Measurements from ENCODE around the gene LRRC19.

LRRC19 gene, protein sequence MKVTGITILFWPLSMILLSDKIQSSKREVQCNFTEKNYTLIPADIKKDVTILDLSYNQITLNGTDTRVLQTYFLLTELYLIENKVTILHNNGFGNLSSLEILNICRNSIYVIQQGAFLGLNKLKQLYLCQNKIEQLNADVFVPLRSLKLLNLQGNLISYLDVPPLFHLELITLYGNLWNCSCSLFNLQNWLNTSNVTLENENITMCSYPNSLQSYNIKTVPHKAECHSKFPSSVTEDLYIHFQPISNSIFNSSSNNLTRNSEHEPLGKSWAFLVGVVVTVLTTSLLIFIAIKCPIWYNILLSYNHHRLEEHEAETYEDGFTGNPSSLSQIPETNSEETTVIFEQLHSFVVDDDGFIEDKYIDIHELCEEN

DNA sequence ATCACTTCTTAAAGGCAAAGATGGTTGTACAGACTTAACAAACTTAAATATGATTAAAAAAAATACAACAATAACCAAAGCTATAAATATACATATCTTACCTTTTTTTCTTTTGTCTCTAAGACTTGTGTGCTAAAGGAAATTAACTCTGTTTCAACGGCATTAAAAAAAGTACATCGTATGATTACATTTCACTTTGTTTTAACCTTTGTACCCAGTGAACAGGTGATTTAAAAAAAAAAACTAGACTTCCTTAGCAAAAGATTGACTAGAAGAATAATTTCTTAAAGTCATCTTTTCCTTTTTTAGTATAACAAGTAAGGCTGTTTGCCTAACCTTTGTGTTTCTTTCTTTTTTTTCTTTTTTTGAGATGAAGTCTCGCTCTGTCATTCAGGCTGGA is at the start of gene LRRC19:
Gene LRRC19 (minus strand): TSS at position 182 of the 400 bp plus-strand sequence. CDS start 5,978 bp downstream, outside the sequence.
- no peak for DNase-seq

DNA sequence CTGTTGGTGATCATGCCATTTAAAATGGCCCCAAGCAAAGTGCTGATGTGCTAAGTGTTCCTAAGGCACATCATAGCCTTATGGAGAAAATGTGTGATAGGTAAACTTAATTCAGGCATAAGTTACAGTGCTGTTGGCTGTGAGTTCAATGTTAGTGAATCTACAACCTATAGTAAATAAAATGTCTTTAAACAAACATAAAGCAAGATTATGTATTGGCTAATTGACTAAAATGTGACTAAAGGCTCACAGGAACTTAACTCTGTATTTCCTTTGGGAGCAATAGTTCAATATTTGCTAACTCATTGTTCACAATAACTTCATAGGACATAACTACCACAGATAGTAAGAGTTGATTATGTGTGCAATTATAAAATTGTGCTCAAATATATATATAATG is 49.4 kb upstream of the LRRC19 start:
- DNase-seq = no peak

DNA sequence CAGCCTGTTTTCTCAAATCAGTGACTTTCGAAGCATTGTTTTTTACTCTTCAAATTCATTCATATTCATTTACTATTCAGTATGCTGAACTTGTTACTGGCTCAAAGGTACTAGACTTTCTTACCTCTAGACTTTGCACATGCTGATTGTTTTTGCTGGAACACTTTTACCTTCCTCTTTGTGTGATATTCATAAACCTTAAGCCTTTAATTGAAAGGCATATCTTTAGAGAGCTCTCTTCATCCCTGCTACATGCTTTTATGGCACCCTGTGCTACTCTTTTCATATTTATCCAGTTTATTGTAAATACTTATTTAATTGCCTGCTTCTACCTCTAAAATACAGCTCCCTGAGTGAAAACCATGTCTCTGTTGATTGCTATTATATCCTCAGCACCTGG is 48.7 kb upstream of the LRRC19 start:
- no peak for DNase-seq

DNA sequence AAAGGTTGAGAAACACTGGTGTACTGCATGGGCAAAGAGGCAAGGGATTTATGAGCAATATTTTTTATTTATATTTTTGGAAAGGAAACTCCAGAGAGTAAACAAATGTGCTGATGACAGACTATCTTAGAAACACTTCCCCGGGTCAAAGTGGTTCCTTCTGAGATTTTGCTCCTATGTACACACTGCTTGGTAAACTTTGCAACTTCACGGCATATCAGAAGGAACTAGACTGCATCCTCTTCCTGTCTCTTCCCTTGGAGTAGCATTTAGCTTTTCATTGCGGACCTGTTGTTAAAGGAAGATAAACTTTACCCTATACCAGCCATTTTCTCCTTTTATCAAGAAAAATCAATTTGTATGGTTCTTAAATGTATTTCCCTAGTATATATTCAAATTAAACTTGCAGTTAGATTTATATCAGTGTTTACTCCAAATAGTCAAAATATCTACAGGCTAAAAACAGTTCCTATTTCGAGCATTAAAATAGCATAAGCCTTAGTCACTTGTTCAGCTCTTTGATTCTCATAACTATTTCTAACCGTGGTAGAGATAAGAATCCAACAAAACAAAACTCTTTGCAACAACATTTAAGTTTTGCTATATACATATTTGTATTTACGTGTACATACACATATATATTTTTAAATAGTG is 48.0 kb upstream of the LRRC19 start:
- DNase-seq = no peak

DNA sequence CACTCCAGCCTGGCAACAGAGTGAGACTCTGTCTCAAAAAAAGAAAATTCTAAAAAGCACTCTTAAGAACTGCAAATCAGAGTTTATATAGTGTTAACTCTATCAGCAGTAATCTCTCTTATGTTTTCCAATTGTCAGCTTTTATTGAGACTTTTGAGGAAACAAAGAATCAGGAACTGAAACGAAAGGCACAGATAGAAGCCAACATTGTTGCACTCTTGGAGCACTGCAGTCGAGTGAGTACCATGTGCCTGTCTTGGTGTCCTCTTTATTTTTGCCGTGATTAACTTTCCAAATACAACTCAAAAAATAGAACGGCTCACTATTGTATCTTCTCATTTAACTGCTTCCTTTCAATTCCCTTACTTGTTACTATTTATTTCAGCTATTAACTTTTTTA is 41.7 kb upstream of the LRRC19 start:
- no peak for DNase-seq

DNA sequence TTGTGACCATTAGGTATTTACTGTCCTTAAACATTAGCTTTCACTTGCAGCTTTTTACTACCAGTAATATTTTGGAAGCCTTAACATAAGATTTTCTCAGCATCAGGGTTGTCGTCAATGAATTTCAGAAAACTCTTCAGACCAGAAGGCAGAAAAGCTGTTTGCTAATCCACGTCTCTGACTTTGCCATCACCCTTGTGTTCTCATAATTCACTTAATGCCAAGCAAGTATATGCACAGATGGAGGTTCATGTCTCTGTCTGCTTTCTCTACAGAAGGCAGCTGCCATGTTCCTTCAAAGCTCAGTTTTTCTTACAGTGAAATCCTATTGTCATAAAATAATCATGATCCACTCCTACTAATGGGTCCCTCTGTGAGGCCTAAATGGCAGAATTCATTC is 37.7 kb upstream of the LRRC19 start:
- no peak for DNase-seq

DNA sequence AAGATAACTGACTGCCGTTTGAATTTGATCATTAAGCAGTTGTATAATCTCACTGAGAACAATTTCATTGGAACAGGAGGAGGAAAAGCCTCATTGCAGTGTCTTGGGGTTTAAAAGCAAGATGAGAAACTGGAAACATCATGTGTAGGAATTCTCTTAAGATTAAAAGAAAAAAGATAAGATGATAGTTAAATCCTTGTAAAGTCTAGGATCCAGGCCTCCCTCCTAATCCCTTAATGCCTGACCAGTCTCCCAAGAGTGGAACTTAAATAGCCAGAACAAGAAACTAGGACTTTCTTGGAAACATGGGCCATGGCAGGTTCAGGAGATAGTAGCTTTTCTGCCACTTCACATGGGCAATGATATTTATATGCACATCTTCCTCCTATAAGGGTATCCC is 37.0 kb upstream of the LRRC19 start:
- no peak for DNase-seq

DNA sequence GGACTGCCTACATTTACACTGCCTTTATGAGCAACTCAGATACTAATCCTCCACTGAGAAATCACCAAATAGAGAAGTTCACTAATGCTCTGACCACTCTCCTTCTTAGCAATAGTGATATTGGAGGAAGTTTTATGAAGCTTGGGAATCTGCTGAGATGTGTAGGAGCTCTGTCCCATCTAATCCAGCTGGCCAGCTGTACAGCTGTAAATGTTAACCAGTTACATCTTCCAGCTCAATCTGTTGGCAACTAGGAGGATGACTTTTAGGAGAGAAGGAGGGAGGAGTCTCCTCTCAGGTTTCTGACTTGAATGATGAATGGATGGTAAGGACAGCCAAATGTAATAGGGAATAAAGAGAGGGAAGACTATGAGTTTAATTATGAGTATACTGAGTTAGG is 36.3 kb upstream of the LRRC19 start:
- DNase-seq = no peak

DNA sequence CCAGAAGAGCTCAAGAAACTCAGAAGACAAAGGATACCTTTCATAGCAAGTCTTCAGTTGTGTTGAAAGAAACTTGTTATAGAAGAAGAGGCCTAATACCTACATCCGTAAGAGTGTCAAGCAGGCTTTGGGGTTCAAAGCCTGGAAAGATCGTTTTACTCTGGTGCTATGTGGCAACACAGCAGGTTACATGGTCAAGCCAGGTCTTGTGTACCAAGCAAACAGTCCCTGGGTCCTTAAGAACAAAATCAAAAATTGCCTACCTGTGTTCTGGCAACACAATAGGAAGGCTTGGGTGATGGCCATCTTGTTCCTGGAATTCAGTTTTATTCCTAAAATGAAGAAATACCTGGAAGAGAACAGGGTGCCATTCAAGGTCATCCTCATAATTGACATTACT is 32.0 kb upstream of the LRRC19 start:
- DNase-seq = no peak

DNA sequence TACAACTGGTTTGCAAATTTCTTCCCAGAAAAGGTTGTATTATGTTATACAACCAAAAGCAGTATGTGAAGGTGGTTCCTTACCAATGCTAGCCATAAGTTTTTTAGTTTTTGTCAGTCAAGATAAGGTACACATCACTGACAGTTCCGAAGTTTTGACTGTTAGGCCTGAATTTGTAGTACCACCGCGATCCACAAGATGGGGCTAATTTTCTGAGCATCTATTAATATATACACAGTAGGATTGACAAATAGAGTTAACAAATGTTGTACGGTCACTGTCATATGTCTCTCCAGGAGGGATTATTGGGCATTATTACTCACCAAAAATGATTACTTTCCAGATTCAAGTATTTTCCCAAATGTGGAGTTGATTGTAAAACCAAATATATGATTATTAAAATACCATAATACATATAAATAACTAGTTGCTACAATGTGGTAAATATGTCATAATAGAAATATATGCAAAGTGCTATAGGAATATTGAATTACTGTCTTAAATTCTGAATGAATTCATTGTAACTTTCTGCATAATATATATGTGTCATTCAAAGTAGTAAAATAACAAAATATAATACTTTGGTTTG is 28.4 kb upstream of the LRRC19 start:
- no peak for DNase-seq

DNA sequence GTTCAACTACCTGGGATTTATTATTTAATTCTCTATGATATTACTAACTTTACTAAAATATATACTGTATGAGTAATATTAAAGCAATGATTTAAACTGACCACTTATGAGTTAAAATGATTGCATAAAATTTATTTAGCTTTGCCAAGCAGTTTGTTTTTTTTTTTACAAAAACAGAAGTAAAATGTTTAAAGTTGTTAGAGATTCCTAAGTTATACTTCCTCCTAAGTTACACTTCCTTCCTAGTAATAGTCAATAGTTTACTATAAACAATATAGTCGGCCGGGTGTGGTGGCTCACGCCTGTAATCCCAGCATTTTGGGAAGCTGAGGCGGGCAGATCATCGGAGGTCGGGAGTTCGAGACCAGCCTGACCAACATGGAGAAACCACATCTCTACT is 23.7 kb upstream of the LRRC19 start:
- no peak for DNase-seq

DNA sequence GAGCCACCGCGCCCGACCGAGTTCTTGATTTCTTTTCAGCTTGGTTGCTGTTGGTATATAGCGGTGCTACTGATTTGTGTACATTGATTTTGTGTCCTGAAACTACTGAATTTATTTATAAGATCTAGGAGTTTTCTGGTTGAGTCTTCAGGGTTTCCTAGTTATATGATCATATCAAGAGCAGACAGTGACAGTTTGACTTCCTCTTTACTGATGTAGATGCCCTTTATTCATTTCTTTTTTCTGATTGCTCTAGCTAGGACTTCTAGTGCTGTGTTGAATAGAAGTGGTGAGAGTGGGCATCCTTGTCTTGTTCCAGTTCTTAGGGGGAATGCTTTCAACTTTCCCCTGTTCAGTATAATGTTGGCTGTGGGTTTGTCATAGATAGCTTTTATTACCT is 17.4 kb upstream of the LRRC19 start:
- no peak for DNase-seq

DNA sequence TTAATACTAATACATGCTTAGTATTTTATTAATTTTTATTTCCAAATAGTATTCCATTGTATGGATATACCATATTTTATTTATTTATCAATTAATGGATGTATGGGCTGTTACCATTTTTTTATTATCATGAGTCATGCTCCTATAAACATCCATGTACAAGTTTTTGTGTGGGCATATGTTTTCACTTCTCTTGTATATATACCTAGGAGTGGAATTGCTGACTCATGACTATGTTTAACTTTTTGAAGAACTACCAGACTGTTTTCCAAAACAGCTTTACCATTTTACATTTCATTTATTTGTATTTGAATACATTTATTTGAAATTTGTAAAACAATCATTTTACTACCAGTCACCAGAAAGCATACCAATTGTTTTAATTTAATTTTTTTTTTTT is 14.1 kb upstream of the LRRC19 start:
- DNase-seq = no peak

DNA sequence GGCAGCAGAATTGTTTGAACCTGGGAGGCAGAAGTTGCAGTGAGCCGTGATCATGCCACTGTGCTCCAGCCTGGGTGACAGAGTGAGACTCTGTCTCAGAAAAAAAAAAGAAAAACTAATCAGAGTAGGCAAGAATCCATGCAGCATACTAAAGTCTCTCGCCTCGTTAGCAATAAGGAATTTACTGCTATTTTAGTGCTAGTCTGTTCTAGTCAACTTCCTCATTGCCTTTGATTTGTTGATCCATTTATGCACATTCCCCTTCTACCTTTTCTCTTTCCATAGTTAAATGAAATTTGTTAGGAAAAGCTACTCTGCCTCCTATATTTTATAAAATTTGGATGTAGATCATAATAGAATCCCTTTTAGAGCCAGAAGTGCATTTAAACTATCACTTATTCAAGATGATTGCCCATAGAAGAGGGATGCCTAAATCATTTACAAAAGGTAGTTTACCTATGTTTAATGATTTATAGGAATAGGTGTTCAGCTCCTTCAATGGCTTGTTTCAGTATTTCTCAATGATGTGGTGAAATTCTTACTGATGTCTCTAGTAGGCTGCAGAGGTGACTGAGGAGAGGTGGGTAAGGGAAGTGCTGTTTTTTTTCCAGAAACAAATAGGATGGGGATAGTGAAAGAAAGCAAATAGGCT is 1.9 kb downstream of the LRRC19 start:
- no peak for DNase-seq

DNA sequence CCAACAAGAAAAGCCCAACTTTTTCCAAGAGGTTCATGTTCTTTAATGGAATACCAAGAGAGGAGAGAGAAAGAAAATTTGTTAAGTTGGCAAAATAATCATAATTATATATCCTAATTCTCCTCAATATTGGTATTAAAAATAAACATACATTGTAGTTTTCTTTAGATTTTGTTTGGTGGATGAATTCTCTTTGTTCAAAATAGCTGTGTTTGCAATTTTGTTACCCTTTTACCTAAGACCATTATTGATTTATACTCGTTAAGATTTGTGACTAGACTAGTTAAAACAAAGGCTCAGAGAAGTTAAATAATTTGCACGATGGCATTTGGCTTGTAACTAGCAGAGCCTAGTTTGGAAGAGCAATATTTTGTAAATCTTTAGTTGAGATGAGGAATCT is 9.7 kb downstream of the LRRC19 start:
- DNase-seq = no peak

DNA sequence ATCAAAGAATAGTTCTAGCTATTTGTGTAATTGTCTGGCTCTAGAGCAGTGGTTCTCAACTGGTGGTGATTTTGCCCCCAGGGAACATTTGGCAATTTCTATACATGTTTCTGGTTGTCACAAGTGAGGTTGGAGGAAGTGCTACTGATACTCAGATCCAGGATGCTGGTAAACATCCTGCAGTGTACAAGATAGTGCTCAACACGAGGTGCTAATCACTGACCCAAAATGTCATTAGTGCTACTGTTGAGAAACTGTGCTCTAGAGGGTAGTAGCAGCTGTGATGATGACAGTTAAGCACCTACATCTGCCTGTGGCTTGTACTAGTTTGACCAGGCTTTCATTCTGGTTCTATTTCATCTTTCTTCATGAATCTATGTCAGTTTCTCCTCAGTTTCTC is 22.1 kb downstream of the LRRC19 start:
- no peak for DNase-seq

DNA sequence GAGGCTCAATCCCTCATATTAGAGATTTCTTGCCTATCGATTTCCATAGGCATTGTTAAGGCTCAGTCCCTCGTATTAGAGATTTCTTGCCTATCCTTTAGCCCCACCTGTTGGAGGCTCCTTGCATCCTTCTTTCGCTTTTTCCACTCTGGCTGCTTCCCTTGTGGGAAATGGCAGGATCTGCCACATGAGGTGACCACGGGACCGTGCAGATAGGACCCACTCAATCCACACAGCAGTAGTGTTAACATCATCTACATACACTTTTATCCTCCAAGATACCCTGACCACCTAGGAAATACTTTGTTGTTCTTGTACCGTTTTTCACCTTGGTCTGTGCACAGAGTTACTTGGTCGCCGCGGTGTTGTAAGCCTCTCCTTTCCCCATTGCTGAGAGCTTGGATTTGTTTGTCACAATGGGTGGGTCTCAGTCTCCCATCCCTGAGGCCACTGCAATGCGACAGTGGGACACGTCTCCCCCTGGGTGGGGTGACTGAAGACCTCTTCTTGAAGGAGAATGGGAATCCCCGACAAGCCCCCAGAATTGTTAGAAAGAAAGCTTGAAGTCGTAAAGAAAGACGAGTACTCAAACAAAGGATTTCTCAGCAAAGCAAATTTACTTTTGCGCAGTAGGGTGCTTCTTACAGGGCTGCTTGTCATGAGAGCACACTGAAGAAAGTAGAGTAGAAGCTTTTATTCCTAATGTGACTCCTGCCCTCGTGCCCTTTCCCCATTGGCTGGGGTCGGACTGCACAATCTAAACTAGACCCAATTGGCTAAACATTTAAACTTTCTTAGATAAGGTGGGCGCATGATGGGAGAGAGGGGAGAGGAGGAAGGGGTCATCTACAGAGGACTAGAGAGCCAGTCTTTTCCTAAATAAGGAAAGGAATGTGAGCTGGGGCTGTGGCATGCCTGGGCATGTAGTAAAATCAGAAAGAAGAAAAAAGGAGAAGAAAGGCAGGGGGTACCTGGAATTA is 29.5 kb downstream of the LRRC19 start:
- no peak for DNase-seq

DNA sequence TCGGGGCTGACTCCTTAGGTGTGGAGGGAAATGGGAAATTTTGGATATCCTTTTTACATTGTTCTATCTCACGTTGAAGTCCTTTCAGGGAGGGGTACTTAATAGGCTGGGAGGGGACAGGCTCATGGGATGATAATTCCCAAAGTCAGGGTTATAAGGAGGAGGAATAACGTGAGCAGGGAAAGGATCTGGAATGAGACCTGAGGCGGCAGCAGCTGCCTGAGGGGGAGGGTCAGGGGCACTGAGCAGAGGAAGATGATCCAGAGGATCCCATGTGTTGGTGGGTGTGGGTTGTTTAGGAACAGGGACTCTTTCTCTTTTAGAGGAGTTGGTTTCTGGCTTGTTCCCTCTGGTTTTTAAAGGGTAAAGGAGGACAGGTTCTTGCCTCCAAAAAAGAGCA is 30.5 kb downstream of the LRRC19 start:
- DNase-seq = no peak

DNA sequence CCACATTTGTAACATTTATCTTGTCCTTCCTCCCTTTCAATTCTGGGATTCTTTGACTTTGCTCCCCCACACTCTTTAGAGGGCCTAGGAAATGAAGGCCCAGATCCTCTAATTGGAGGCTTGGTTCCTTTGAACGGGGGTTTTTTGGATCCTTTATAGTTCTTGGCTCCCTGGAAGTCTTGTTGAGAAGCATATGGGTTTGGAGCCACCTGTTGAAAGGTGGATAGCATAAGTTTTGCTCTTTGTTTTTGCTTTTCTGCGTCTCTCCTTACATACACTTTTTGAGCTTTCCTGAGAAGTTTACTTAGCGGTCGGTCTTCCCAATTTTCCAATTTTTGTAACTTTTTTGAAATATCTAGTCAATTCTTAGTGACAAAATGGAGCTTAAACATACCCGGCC is 31.5 kb downstream of the LRRC19 start:
- no peak for DNase-seq

DNA sequence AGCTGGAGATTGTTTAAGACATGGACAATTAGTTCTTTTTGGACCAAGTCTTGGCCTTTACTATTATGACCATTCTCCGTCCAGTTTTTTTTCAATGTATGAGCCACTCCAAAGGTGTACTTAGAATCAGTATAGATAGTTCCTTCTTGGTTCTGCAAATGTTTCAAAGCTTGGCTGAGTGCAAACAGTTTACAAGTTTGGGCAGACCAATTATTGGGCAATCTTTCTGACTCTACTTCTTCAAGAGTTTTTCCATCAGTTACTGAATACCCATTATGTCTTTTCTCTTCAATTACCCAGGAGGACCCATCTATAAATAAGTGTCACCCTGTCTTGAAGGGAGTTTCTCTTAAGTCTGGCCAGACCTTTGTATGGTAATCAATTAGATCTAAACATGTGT is 33.8 kb downstream of the LRRC19 start:
- DNase-seq = no peak

DNA sequence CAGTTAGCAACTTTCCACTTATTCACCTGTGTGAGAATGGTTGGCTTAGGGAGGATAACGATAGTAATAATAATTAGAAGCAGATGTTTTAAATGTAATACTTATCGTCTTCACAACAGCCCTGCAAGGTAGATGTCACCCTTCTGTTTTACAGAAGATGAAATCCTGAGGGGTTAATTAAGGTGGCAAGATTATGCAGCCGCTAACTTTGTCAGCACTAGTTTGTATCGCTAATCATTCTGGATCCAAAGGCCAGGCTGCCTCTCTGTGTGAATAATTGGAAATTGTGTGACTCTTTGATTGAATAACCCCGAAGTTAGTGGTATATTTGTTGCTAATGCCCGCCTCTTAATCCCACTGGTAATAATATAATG is 48.6 kb downstream of the LRRC19 start:
- DNase-seq = no peak

All from SIG-M5 (cell line).